Activated CD4-positive, CD25-positive, alpha-beta regulatory T cell treated with anti-CD3 and anti-CD28 coated beads, Interleukin-2, amount 50 U/mL, for 24 hours (primary cell): Measurements from ENCODE around the gene PNKD.

Experiments used
- ATAC-seq, 2 donors: fragments of 150-1000 bp; cut with Tn5 transposase; one replicate each; pipeline ENCODE4 v1.10.0; 2021; ENCODE audit warnings: mild to moderate bottlenecking in 1 of 2, moderate library complexity in 1 of 2

The PNKD gene

DNA sequence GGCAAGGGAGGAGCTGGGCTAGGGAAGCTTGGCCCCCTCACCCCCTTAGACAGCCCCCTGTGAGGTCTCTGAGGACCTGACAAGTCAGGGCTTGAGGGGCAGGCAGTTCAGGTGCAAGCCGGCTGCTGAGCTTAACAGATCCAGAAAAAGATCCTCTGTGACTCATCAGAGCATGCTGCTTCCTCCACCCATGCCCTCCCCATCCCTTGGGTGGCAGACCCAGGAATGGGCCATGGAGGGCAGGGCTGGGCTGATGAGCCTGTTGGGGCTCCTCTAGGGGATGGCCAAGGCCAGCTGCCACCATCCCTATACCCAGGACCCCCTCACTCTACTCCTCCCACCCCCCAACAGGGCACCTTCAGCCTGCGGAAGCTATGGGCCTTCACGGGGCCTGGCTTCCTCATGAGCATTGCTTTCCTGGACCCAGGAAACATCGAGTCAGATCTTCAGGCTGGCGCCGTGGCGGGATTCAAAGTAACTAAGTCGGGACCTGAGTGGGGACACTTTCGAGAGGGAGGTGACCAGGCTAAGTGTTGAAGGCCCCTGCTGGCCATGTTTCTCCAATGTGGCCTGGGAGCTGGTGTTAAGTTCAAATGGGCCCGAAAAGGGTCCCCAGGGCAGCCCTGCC is 113.7 kb downstream of the PNKD start:
- ATAC-seq, result no peak

DNA sequence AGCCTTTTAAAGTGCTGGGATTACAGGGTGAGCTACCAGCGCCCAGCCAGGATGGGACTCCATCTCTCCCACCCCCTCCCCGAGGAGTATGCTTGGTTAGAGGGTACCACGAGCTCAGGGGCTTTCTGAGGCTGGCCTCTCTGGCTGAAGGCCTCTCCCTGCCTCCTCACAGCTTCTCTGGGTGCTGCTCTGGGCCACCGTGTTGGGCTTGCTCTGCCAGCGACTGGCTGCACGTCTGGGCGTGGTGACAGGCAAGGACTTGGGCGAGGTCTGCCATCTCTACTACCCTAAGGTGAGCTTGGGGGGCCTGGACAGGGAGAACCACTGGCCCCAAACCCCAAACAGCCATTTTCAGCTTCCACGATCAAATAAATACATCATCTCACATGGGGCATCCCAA is 114.7 kb downstream of the PNKD start:
- no peak for ATAC-seq

DNA sequence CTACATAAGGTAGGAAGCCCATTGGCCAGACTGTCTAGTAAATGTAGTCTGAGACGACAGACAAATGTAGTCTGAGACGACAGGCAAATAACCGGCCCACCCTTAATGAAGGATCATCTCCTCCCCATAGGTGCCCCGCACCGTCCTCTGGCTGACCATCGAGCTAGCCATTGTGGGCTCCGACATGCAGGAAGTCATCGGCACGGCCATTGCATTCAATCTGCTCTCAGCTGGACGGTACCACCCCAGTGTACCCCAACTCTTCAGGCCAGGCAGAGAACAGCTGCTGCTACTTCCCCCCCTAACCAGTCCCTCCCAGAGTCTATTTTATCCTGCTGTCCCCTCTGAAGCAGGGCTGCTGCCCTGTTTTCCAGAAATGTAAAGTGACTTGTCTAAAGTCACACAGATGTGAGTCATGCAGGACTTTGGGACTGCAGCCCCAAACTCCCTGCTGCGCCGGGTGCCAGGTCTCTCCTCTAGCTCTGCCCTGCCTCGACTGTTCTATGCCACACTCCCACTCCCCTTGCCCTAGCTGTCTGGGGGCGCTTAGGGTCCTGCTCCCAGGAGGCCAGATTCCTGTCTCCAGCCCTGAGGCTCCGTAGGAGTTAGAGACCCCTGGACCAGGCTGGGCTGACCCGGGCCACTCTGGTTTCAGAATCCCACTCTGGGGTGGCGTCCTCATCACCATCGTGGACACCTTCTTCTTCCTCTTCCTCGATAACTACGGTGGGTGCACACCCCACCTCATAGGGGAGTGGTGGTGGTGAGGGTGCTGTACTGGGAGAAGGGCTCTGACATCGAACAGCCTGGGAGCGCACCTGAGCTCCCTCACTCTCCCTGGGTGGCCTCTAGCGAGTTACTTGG is 116.4 kb downstream of the PNKD start:
- ATAC-seq, result no peak

DNA sequence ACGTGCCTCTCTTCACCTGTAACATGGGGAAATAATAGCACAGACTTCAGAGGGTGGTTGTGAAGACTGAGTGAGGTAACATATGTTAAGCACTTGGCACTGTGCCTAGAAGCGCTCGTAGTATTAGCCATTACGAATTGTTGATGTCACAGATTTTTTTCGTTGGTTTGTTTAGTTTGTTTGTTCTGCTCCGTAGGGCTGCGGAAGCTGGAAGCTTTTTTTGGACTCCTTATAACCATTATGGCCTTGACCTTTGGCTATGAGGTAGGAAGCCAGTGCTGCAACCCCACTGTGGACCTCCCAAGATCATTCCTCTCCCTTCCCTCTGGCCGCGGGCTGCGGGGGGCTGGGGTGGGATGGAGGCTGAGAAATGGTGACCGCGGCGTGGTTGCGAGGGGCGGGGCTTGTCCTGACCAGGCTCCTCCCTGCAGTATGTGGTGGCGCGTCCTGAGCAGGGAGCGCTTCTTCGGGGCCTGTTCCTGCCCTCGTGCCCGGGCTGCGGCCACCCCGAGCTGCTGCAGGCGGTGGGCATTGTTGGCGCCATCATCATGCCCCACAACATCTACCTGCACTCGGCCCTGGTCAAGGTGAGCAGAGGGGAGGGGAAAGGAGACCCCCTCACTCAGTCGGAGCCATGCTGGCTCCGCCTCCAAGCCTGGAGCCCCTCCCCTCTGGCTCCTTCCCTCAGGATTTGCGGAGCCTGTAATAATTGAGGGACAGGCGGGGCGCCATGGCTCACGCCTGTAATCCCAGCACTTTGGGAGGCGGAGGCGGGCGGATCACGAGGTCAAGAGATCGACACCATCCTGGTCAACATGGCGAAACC is 117.3 kb downstream of the PNKD start:
- ATAC-seq, result peak; percentile 44 to 52

DNA sequence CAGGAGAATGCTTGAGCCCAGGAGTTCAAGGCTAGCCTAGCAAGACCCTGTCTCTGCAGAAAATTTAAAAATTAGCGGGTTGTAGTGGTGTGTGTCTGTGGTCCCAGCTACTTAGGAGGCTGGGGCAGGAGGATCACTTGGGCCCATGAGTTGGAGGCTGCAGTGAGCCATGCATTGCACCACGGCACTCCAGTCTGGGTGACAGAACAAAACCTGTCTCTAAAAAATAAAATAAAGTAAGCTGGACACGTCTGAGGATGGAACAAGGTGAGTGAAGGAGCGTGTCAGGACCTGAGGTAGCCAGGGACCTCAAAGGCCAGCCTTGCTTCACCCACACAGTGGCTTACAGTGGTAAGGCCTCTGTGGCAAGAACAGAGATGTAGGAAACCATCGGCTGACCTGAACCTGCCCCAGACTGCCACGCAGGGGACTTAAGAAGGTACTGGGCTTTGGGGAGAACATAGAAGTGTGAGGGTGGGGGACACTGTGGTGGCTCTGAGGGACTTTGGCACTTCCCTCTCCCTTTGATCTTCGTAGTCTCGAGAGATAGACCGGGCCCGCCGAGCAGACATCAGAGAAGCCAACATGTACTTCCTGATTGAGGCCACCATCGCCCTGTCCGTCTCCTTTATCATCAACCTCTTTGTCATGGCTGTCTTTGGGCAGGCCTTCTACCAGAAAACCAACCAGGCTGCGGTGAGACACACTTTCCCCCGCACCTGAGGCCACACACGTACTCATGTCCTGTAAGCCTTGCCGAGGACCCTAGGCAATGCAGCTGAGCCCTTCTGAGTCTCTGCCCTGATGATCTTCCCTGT is 119.2 kb downstream of the PNKD start:
- ATAC-seq, result no peak

GRCh38 chr2:218391202-218391601 is 120.9 kb downstream of the PNKD start:
- no peak for ATAC-seq

- no peak for ATAC-seq
Observed at GRCh38 chr2:218392459-218392858, 122.1 kb downstream of the PNKD start.

DNA sequence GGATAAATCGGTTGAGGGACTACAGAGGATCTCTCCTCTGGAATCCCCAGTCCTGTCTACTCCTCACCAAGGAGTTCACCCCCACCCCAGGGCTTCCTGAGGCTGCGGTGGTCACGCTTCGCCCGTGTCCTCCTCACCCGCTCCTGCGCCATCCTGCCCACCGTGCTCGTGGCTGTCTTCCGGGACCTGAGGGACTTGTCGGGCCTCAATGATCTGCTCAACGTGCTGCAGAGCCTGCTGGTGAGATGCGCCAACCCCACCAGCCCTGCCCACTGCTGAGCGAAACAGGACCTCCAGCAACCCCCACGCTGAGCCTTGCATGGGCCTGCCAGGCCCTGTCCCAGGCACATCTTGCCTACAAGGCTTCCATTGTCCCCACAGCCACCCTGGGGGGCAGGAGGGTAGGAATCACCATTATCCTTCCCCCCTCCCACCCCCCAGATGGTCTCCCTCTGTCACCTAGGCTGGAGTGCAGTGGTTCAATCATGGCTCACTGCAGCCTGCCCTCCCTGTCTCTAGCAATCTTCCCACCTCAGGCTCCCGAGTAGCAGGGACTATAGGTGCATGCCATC is 122.7 kb downstream of the PNKD start:
- ATAC-seq, result no peak

DNA sequence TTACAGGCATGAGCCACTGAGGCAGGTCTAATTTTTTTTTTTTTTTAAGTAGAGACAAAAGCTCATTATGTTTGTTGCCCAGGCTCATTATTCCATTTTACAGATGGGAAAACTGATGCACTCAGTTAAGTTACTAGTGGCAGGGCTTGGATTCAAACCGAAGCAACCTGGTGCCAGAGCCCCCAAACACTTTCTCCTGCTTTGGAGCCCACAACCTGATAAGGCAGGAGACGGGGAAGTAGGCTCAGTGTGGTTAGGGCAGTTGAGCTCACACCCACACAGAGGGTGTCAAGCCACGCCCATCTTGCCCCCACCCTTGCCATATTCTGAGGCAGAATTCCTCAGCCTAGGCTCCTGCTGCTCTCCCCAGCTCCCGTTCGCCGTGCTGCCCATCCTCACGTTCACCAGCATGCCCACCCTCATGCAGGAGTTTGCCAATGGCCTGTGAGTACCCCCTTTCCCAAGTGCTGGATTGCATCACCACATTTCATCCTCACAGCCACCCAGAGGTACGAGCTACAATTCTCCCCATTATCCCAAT is 123.5 kb downstream of the PNKD start:
- ATAC-seq, result no peak

DNA sequence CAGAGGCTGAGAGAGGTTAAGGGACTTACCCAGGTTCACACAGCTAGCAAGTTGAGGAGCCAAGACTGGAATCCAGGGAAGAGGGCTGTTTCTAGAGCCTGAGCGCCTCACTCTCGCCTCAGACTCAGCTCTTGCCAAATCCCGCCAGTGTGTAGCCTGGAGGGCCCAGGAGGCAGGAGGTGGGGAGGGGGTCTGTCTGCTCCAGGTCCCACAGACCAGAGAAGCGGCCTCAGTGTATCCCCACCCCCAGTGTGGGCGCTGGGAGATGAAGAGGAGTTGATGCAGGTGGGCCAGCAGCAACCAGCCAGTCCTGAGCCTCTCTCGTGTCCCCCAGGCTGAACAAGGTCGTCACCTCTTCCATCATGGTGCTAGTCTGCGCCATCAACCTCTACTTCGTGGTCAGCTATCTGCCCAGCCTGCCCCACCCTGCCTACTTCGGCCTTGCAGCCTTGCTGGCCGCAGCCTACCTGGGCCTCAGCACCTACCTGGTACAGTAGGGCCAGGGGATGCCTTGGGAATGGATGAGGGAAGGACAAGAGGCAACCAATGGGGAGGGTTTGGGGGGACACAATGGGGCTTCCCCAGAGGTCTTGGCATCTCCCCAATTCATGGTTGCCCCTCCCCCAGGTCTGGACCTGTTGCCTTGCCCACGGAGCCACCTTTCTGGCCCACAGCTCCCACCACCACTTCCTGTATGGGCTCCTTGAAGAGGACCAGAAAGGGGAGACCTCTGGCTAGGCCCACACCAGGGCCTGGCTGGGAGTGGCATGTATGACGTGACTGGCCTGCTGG is 124.2 kb downstream of the PNKD start:
- no peak for ATAC-seq

GRCh38 chr2:218395090-218395444 is 124.7 kb downstream of the PNKD start:
- ATAC-seq, result no peak

DNA sequence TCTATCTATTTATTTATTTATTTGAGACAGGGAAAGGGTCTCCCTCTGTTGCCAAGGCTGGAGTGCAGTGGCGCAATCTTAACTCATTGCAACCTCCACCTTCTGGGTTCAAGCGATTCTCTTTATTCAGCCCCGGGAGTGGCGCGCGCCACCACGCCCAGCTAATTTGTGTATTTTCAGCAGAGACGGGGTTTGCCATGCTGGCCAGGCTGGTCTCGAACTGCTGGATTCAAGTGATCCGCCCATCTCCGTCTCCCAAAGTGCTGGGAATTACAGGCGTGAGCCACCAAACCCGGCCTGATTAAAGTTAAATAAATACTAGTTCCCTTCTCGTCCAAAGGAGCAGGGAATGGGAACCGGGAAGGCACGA is 125.1 kb downstream of the PNKD start:
- ATAC-seq, result no peak

GRCh38 chr2:218395826-218396687 is 125.7 kb downstream of the PNKD start:
- peak; percentile 63 to 67 for ATAC-seq
